K562 (cell line): ENCODE measurements around the gene HOXC4. TPM values are rescaled to one million over a fixed set of nuclear protein-coding genes. Genes with fewer than 3 reads are reported as not detected.
A peak's percentile ranks its signal among the peaks of the same experiment; 100 is the strongest.

Source experiments
- ATF7 ChIP-seq: fragments of 450-650 bp; IDR thresholded peaks from 2 replicates; pipeline ENCODE4 v1.7.1; 2014; ENCODE audit warnings: mild to moderate bottlenecking, moderate library complexity
- CHAMP1 ChIP-seq: fragments of 450-650 bp; IDR thresholded peaks from 2 replicates; pipeline ENCODE4 v1.6.1; 2016; ENCODE audit warnings: mild to moderate bottlenecking
- HMGXB4 ChIP-seq: sonication (generic); formaldehyde crosslinking; IDR thresholded peaks from 2 replicates; pipeline ENCODE4 v1.8.1; 2023; ENCODE audit warnings: mild to moderate bottlenecking, missing genetic modification reagents
- KDM2B ChIP-seq: fragments of 250-450 bp; sonication (Bioruptor Pico); IDR thresholded peaks from 2 replicates; pipeline ENCODE4 v1.8.0; 2021; ENCODE audit warnings: mild to moderate bottlenecking, moderate library complexity
- OTX1 ChIP-seq: fragments of 450-650 bp; formaldehyde crosslinking; IDR thresholded peaks from 2 replicates; pipeline ENCODE4 v1.4.0; 2022; ENCODE audit warnings: mild to moderate bottlenecking
- PBX2 ChIP-seq, 2 experiments: IDR thresholded peaks in 1 of 2; conservative IDR thresholded peaks in 1 of 2; 2 replicates each; pipeline ENCODE4 v1.6.1; 2016; ENCODE audit warnings: low read depth in 2 of 2, mild to moderate bottlenecking in 1 of 2, missing compliant biosample characterization in 1 of 2, missing genetic modification characterization in 1 of 2, moderate library complexity in 1 of 2
- PHF21A ChIP-seq: fragments of 450-650 bp; IDR thresholded peaks from 2 replicates; pipeline ENCODE4 v1.6.1; 2017; ENCODE audit warnings: low read depth, borderline replicate concordance
- SIN3B ChIP-seq: fragments of 450-650 bp; IDR thresholded peaks from 2 replicates; pipeline ENCODE4 v1.6.1; 2017; ENCODE audit warnings: low read depth, mild to moderate bottlenecking, moderate library complexity
- TCF15 ChIP-seq: fragments of 250-450 bp; sonication (Bioruptor Pico); IDR thresholded peaks from 2 replicates; pipeline ENCODE4 v1.8.0; 2022; ENCODE audit warnings: moderate library complexity, mild to moderate bottlenecking, inconsistent platforms
- THRB ChIP-seq: fragments of 450-650 bp; formaldehyde crosslinking; conservative IDR thresholded peaks from 2 replicates; pipeline ENCODE4 v1.4.0; 2022; ENCODE audit warnings: mild to moderate bottlenecking, missing genetic modification characterization
- YY1 ChIP-seq, 3 experiments: IDR thresholded peaks; 2 replicates each; pipeline ENCODE4 v1.6.1; 2011; ENCODE audit warnings: low read length in 2 of 3, mild to moderate bottlenecking in 2 of 3, moderate library complexity in 2 of 3, borderline replicate concordance in 1 of 3, control low read depth in 1 of 3, low read depth in 1 of 3; ENCODE audit not compliant: insufficient read depth in 3 of 3, insufficient replicate concordance in 2 of 3, control insufficient read depth in 1 of 3, insufficient read length in 1 of 3; ENCODE audit errors: extremely low read depth in 1 of 3
- ZNF384 ChIP-seq: IDR thresholded peaks from 2 replicates; pipeline ENCODE4 v1.6.1; 2012; ENCODE audit warnings: low read depth, low read length, improper control_type of control experiment
- ZNF408 ChIP-seq: fragments of 250-450 bp; sonication (Bioruptor Pico); IDR thresholded peaks from 2 replicates; pipeline ENCODE4 v1.4.0; 2020; ENCODE audit warnings: low read depth, mild to moderate bottlenecking, moderate library complexity
- ZNF449 ChIP-seq: fragments of 250-450 bp; sonication (Bioruptor Pico); IDR thresholded peaks from 2 replicates; pipeline ENCODE4 v1.8.0; 2022; ENCODE audit warnings: moderate library complexity, mild to moderate bottlenecking, inconsistent platforms
- polyA plus RNA-seq, 8 experiments: library from polyadenylated mRNA; depleted of rRNA in 4 of 8; stranded (reverse) in 5 of 8; unstranded in 3 of 8; fragments of >200 nt; fragmentation: Nextera tagmentation in 2 of 8; fragmentation: Illumina TruSeq in 1 of 8; extraction: Ambion mirVana in 2 of 8; extraction: Trizol in 1 of 8; gene quantifications; 2 replicates each; pipeline versions ENCODE4 v1.2.1 to v1.2.3, GENCODE V29; 2011 to 2014; ENCODE audit warnings: inconsistent platforms in 1 of 8, missing spikeins in 1 of 8
- total RNA-seq, 7 experiments: library from RNA; depleted of rRNA in 6 of 7; stranded (reverse); fragments of >200 nt in 6 of 7; fragmentation: Illumina TruSeq in 2 of 7; extraction: Trizol in 2 of 7; gene quantifications; 2 replicates each; pipeline versions ENCODE4 v1.2.1 to v1.2.3, GENCODE V29; 2011 to 2021; ENCODE audit warnings: low replicate concordance in 1 of 7

The HOXC4 gene
- total and polyA plus RNA-seq, 9 of the 15 experiments (the other 6 are each of a cell fraction or from before 2014, with no cell fraction given) = 0.06 to 1.5 (median 0.44) TPM; not detected in 1

GRCh38 chr12:54005853-54006558, 47.6 kb upstream of the HOXC4 start (continued):
- TF ChIP-seq HMGXB4 = peak; percentile 28; the same call in 1 of the 2 replicates
- TF ChIP-seq OTX1 (CRISPR knock-in tag) = no peak
- TF ChIP-seq ZNF384 = peak; percentile 63; the same call in 1 of the 2 replicates
- TF ChIP-seq ATF7 = peak; percentile 45; the same call in 1 of the 2 replicates
- no peak for TF ChIP-seq PBX2 (CRISPR knock-in tag; IDR thresholded peaks at IDR 0.05; ENCODE audit: low read depth)
- TF ChIP-seq PBX2 (tag; conservative IDR thresholded peaks at IDR 0.05; ENCODE audit: low read depth) = no peak
- no peak for TF ChIP-seq THRB (CRISPR knock-in tag)
- TF ChIP-seq ZNF449 (CRISPR knock-in tag) = no peak
- TF ChIP-seq TCF15 (CRISPR knock-in tag) = no peak
- TF ChIP-seq YY1 (IDR thresholded peaks at IDR 0.05; ENCODE audit: borderline replicate concordance in 1 of 3, control insufficient read depth in 1 of 3, extremely low read depth in 1 of 3, insufficient read depth in 3 of 3, insufficient read length in 1 of 3, insufficient replicate concordance in 2 of 3, low read depth in 1 of 3, low read length in 2 of 3) = peak in 1 of 3 experiments; percentile 15
- no peak for TF ChIP-seq CHAMP1
- TF ChIP-seq KDM2B (CRISPR knock-in tag) = 0 out of 2 replicates have a peak, but pooled peaks have one; percentile 50
- TF ChIP-seq SIN3B = no peak
- no peak for TF ChIP-seq PHF21A
- TF ChIP-seq ZNF408 = no peak
